ENCODE results near the gene CEP128.

Gene CEP128

GRCh38 chr14:80468331-80469122 is 473.0 kb downstream of the CEP128 start:
- Mint-ChIP-seq H3K4me3 (no peak overlapping the region), H3K27me3 (no peaks in the 10 kb centered on the region), H3K4me1 (no peaks in the 10 kb centered on the region), H3K9me3 (peaks cover 3% of the 10 kb centered on the region), H3K36me3 (no peaks in the 10 kb centered on the region), H3K27ac (no peak overlapping the region)
- DNase-seq (ENCODE audit: low spot score in 2 of 2): no peak
- ATAC-seq (ENCODE audit: low read depth): no peak

GRCh38 chr14:80465546-80466220 is 475.9 kb downstream of the CEP128 start:
- no peaks in the 10 kb centered on the region for H3K27me3 Mint-ChIP-seq
- DNase-seq (ENCODE audit: low spot score in 2 of 2) (no peak), ATAC-seq (ENCODE audit: low read depth) (no peak)
- no peak overlapping the region for H3K4me3 Mint-ChIP-seq
- H3K4me1 Mint-ChIP-seq: no peaks in the 10 kb centered on the region
- H3K9me3 Mint-ChIP-seq: peaks cover 3% of the 10 kb centered on the region
- no peaks in the 10 kb centered on the region for H3K36me3 Mint-ChIP-seq
- H3K27ac Mint-ChIP-seq: no peak overlapping the region

- Mint-ChIP-seq H3K4me1 (no peaks in the 10 kb centered on the region), H3K4me3 (no peak overlapping the region), H3K9me3 (peaks cover 3% of the 10 kb centered on the region), H3K27me3 (no peaks in the 10 kb centered on the region), H3K27ac (no peak overlapping the region), H3K36me3 (no peaks in the 10 kb centered on the region)
- DNase-seq (ENCODE audit: low spot score in 2 of 2): no peak
- no peak for ATAC-seq (ENCODE audit: low read depth)
Measured at GRCh38 chr14:80464531-80465149, 476.9 kb downstream of the CEP128 start.

GRCh38 chr14:80456209-80456608 is 485.3 kb downstream of the CEP128 start:
- H3K36me3 Mint-ChIP-seq: peaks cover 2% of the 10 kb centered on the region
- no peak for ATAC-seq (ENCODE audit: low read depth)
- peaks cover 6% of the 10 kb centered on the region for H3K9me3 Mint-ChIP-seq
- H3K27me3 Mint-ChIP-seq: no peaks in the 10 kb centered on the region
- no peak overlapping the region for H3K4me3 Mint-ChIP-seq
- DNase-seq (ENCODE audit: low spot score in 2 of 2): no peak
- H3K27ac Mint-ChIP-seq: no peak overlapping the region
- H3K4me1 Mint-ChIP-seq: no peaks in the 10 kb centered on the region

GRCh38 chr14:80455031-80455430 is 486.5 kb downstream of the CEP128 start:
- peaks cover 6% of the 10 kb centered on the region for H3K9me3 Mint-ChIP-seq
- H3K4me1 Mint-ChIP-seq: no peaks in the 10 kb centered on the region
- H3K27me3 Mint-ChIP-seq: no peaks in the 10 kb centered on the region
- peaks cover 2% of the 10 kb centered on the region for H3K36me3 Mint-ChIP-seq
- ATAC-seq (ENCODE audit: low read depth) (no peak), DNase-seq (ENCODE audit: low spot score in 2 of 2) (no peak)
- H3K27ac Mint-ChIP-seq: no peak overlapping the region
- no peak overlapping the region for H3K4me3 Mint-ChIP-seq

GRCh38 chr14:80448267-80448666 is 493.3 kb downstream of the CEP128 start:
- Mint-ChIP-seq H3K27ac (no peak overlapping the region), H3K36me3 (peaks cover 2% of the 10 kb centered on the region), H3K4me1 (no peaks in the 10 kb centered on the region), H3K27me3 (no peaks in the 10 kb centered on the region), H3K9me3 (peaks cover 5% of the 10 kb centered on the region), H3K4me3 (no peak overlapping the region)
- ATAC-seq (ENCODE audit: low read depth) (no peak), DNase-seq (ENCODE audit: low spot score in 2 of 2) (no peak)

- Mint-ChIP-seq H3K27ac (no peak overlapping the region), H3K36me3 (peaks cover 2% of the 10 kb centered on the region), H3K4me1 (no peaks in the 10 kb centered on the region), H3K4me3 (no peak overlapping the region), H3K27me3 (no peaks in the 10 kb centered on the region), H3K9me3 (peaks cover 5% of the 10 kb centered on the region)
- no peak for DNase-seq (ENCODE audit: low spot score in 2 of 2)
- no peak for ATAC-seq (ENCODE audit: low read depth)
Measured at GRCh38 chr14:80447392-80447791, 494.1 kb downstream of the CEP128 start.

All from memory B cell (primary cell).